HepG2 (cell line): ENCODE results near the gene JPH4. TPM values are rescaled to one million over a fixed set of nuclear protein-coding genes. Genes with fewer than 3 reads are reported as not detected.

Experiments used
- CREBL2 ChIP-seq: sonication (generic); formaldehyde crosslinking; IDR thresholded peaks from 2 replicates; pipeline ENCODE4 v1.8.1; 2023; ENCODE audit warnings: missing genetic modification reagents, mild to moderate bottlenecking, borderline replicate concordance
- ZNF512 ChIP-seq: sonication (generic); formaldehyde crosslinking; IDR thresholded peaks from 2 replicates; pipeline ENCODE4 v1.4.0; 2020; ENCODE audit warnings: mild to moderate bottlenecking, missing genetic modification reagents
- ZNF609 ChIP-seq: sonication (generic); formaldehyde crosslinking; IDR thresholded peaks from 2 replicates; pipeline ENCODE4 v1.4.0; 2020; ENCODE audit warnings: mild to moderate bottlenecking, missing genetic modification reagents, borderline replicate concordance
- polyA plus RNA-seq, 8 experiments: library from polyadenylated mRNA; depleted of rRNA in 3 of 8; stranded (reverse) in 7 of 8; unstranded in 1 of 8; fragments of >200 nt; fragmentation: Illumina TruSeq in 4 of 8; extraction: Trizol in 4 of 8; gene quantifications; 2 replicates each; pipeline versions ENCODE4 v1.2.1 to v1.2.3, GENCODE V29; 2011 to 2016; ENCODE audit warnings: low read depth in 4 of 8, missing spikeins in 1 of 8, mixed read lengths in 1 of 8; ENCODE audit not compliant: insufficient read depth in 1 of 8
- total RNA-seq, 5 experiments: library from RNA; depleted of rRNA; stranded (reverse); fragments of >200 nt; fragmentation: Illumina TruSeq; extraction: Trizol; gene quantifications; 2 replicates each; pipeline ENCODE4 v1.2.3, GENCODE V29; 2016; ENCODE audit warnings: low read depth in 1 of 5

Gene JPH4
- total and polyA plus RNA-seq, 2 of the 13 experiments (the other 11 are each of a cell fraction or from before 2014, with no cell fraction given), result 0.08 to 0.22 TPM

- TF ChIP-seq ZNF512 (CRISPR knock-in tag) (peak; percentile 79; the same call in 1 of the 2 replicates), ZNF609 (CRISPR knock-in tag) (peak; percentile 90), CREBL2 (CRISPR knock-in tag) (no peak)
These were observed 10.5 kb upstream of the JPH4 start (continued) for GRCh38 chr14:23588884-23589598.
